GM10248 (cell line): ENCODE measurements around the gene STARD6.

Source experiments
- CTCF ChIA-PET: fragments of 300-600 bp; sonication (Branson Sonifier 250); formaldehyde crosslinking; extraction: SDS; loops from one replicate; lab custom pipeline; 2021; ENCODE audit warnings: antibody characterized with exemption; lab: Yijun Ruan, JAX
- POLR2A ChIA-PET: fragments of 350-650 bp; sonication (Branson Sonifier 250); formaldehyde crosslinking; extraction: SDS; loops from one replicate; lab custom pipeline; 2020; ENCODE audit warnings: antibody characterized with exemption; lab: Yijun Ruan, JAX
- DNase-seq: peaks from one replicate; pipeline ENCODE4 v3.0.0; 2012; ENCODE audit errors: extremely low spot score
- CTCF ChIP-seq: IDR thresholded peaks from 2 replicates; pipeline ENCODE4 v1.5.1; 2012; ENCODE audit warnings: mild to moderate bottlenecking, low read depth; ENCODE audit errors: extremely low read depth, missing control alignments, control extremely low read depth

STARD6 gene

GRCh38 chr18:54357082-54357659 is 487 bp downstream of the STARD6 start:
- CTCF ChIA-PET, result interaction anchor here (0.7 to 2.1 kb wide), 24 partner anchors 9 to 194 kb away, joined by 3 to 13 read pairs (median 4); no protein-coding TSS in a partner anchor
- no peak for TF ChIP-seq CTCF

GRCh38 chr18:54351186-54351585 is 6.5 kb downstream of the STARD6 start:
- POLR2A ChIA-PET, result no interaction called here
- DNase-seq, result no peak

More at GRCh38 chr18:54357082-54357659, 487 bp downstream of the STARD6 start:
- DNase-seq, result no peak
- POLR2A ChIA-PET, result interaction anchor here (0.8 to 1.0 kb wide), 2 partner anchors 88 to 881 kb away, joined by 3 read pairs; partner anchors contain the start of gene POLI

GRCh38 chr18:54338230-54338629 is 19.4 kb downstream of the STARD6 start:
- ChIA-PET POLR2A (no interaction called here), CTCF (interaction anchor here (0.9 to 1.5 kb wide), 3 partner anchors 8 to 18 kb away, joined by 3 to 6 read pairs (median 4); no protein-coding TSS in a partner anchor)
- no peak for DNase-seq
- no peak for TF ChIP-seq CTCF

More at GRCh38 chr18:54351186-54351585, 6.5 kb downstream of the STARD6 start:
- CTCF ChIA-PET, result no interaction called here
- TF ChIP-seq CTCF, result no peak

GRCh38 chr18:54335638-54336173 is 22.0 kb downstream of the STARD6 start:
- POLR2A ChIA-PET, result no interaction called here
- CTCF ChIA-PET, result interaction anchor here (1.0 kb wide), 1 partner anchor 22 kb away, joined by 3 read pairs; the partner anchor contains the start of genes C18orf54 and STARD6
- DNase-seq, result no peak
- TF ChIP-seq CTCF, result no peak

GRCh38 chr18:54330768-54331548 is 26.7 kb downstream of the STARD6 start:
- ChIA-PET POLR2A (no interaction called here), CTCF (interaction anchor here (0.6 to 1.5 kb wide), 3 partner anchors 13 to 27 kb away, joined by 3 to 4 read pairs (median 4); partner anchors contain the start of genes C18orf54 and STARD6)
- TF ChIP-seq CTCF, result no peak
- no peak for DNase-seq

- ChIA-PET CTCF (interaction anchor here (1.0 kb wide), 1 partner anchor 210 kb away, joined by 3 read pairs; no protein-coding TSS in a partner anchor), POLR2A (no interaction called here)
- no peak for TF ChIP-seq CTCF
- DNase-seq, result no peak
Observed at GRCh38 chr18:54329787-54330186, 27.9 kb downstream of the STARD6 start.
